AG04449 (cell line): ENCODE results near the gene ALG1.
A peak's percentile ranks its signal among the peaks of the same experiment; 100 is the strongest.

Experiments used
- CTCF ChIA-PET: fragments of 350-600 bp; formaldehyde crosslinking; extraction: SDS; loops from one replicate; lab custom pipeline; 2021; ENCODE audit warnings: antibody characterized with exemption; lab: Yijun Ruan, JAX
- POLR2A ChIA-PET: fragments of 400-600, 350-600 bp; formaldehyde crosslinking; extraction: SDS; loops from one replicate; lab custom pipeline; 2020; ENCODE audit warnings: antibody characterized with exemption, inconsistent platforms; lab: Yijun Ruan, JAX
- DNase-seq: peaks from one replicate; pipeline ENCODE4 v3.0.0-alpha.2; 2010; ENCODE audit warnings: low read depth, low spot score
- H3K4me3 ChIP-seq: 2 replicates; pipeline ENCODE4 v1.5.1; 2011; ENCODE audit warnings: low read depth, mild to moderate bottlenecking, control low read depth, low read length
- TF ChIP-seq, protein P1 (sequence below): IDR thresholded peaks from one replicate; pipeline ENCODE4 v1.5.1; 2011; ENCODE audit warnings: mild to moderate bottlenecking, moderate library complexity, low read length, control low read depth, inconsistent platforms; ENCODE audit not compliant: insufficient read depth; ENCODE audit errors: missing control alignments

Gene ALG1, protein sequence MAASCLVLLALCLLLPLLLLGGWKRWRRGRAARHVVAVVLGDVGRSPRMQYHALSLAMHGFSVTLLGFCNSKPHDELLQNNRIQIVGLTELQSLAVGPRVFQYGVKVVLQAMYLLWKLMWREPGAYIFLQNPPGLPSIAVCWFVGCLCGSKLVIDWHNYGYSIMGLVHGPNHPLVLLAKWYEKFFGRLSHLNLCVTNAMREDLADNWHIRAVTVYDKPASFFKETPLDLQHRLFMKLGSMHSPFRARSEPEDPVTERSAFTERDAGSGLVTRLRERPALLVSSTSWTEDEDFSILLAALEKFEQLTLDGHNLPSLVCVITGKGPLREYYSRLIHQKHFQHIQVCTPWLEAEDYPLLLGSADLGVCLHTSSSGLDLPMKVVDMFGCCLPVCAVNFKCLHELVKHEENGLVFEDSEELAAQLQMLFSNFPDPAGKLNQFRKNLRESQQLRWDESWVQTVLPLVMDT

DNA sequence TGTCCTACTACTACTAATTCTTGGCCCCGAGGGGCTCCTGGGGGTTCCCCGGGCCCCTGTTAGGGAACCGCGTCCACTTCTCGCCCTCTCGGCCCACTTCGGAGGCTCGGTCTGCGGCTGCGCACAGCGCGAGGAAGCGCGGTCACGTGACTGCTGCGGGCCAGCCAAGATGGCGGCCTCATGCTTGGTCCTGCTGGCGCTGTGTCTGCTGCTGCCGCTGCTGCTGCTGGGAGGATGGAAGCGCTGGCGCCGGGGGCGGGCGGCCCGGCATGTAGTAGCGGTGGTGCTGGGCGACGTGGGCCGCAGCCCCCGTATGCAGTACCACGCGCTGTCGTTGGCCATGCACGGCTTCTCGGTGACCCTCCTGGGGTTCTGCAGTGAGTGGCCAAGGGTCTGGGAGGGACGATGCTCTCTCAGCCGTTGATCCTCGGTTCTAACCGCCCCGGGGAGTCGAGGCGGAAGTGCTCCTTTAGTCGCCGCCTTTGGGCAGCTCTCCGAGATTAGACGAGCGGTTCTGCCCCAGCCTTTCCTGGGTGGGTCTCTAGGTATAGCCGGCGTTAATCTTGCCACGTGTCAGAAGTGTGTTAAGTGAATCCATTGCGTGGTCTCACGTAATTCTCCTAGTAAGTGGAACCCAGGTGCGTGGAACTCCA, at the start of gene ALG1:
ALG1 (plus strand) TSS at position 163 of the 653 bp plus-strand sequence; CDS start at position 170, 7 bp downstream.
- TF ChIP-seq, protein P1, sequence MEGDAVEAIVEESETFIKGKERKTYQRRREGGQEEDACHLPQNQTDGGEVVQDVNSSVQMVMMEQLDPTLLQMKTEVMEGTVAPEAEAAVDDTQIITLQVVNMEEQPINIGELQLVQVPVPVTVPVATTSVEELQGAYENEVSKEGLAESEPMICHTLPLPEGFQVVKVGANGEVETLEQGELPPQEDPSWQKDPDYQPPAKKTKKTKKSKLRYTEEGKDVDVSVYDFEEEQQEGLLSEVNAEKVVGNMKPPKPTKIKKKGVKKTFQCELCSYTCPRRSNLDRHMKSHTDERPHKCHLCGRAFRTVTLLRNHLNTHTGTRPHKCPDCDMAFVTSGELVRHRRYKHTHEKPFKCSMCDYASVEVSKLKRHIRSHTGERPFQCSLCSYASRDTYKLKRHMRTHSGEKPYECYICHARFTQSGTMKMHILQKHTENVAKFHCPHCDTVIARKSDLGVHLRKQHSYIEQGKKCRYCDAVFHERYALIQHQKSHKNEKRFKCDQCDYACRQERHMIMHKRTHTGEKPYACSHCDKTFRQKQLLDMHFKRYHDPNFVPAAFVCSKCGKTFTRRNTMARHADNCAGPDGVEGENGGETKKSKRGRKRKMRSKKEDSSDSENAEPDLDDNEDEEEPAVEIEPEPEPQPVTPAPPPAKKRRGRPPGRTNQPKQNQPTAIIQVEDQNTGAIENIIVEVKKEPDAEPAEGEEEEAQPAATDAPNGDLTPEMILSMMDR: no peak
- DNase-seq: no peak
- H3K4me3 ChIP-seq: peak within 1 kb of the TSS; percentile 81
- ChIA-PET CTCF (interaction anchor here (0.7 to 1.4 kb wide), 3 partner anchors 14 to 21 kb away, joined by 3 to 5 read pairs (median 4); no protein-coding TSS in a partner anchor), POLR2A (interaction anchor here (0.7 to 0.8 kb wide), 3 partner anchors 68 to 1209 kb away, joined by 3 read pairs; partner anchors contain the start of genes ANKS3 and DNAAF8)

DNA sequence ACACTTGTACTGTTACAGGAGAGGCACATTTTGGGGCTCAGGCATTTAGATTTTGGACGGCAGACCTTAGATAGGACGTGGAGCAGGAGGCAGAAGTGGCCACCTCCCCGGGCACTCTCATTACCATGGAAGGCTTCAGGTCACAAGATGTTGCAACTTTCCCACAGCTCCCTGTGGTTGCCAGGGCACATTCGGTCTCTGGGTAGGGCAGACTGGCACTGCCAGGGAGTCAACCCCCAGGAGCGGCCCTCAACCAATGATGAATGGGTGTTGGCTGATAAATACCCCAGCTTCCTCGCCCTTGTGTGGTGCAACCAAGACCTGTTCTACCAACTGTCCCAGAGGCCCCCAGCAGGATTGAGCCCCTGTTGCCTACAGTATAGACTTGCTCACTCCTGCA, 49.1 kb upstream of the ALG1 start:
- POLR2A ChIA-PET: interaction anchor here (0.6 kb wide), 1 partner anchor 373 kb away, joined by 4 read pairs; no protein-coding TSS in a partner anchor
- TF ChIP-seq, protein P1: no peak
- H3K4me3 ChIP-seq: no peak overlapping the region
- CTCF ChIA-PET: no interaction called here
- no peak for DNase-seq

DNA sequence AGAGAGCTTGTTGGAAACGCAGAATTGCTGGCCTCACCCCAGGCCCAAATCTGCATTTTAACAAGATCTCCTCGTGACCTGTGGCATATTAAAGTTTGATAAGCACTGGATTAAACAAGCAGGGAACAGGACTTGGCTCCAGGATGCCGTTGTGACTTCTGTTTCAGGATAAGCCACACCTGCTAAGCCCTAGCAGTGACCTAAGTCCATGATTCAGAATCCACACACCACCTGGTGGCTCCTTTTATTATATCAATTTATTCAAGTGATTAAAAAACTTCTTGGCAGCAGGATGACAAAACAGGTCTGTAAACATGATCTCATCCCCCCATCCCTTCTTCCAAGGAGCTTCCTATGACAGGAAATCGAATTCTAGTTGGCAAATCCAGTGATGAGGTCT, 47.0 kb upstream of the ALG1 start:
- H3K4me3 ChIP-seq: no peak overlapping the region
- TF ChIP-seq, protein P1: no peak
- CTCF ChIA-PET: interaction anchor here (1.2 to 1.9 kb wide), 3 partner anchors 12 to 59 kb away, joined by 3 to 5 read pairs (median 4); no protein-coding TSS in a partner anchor
- POLR2A ChIA-PET: no interaction called here
- no peak for DNase-seq

DNA sequence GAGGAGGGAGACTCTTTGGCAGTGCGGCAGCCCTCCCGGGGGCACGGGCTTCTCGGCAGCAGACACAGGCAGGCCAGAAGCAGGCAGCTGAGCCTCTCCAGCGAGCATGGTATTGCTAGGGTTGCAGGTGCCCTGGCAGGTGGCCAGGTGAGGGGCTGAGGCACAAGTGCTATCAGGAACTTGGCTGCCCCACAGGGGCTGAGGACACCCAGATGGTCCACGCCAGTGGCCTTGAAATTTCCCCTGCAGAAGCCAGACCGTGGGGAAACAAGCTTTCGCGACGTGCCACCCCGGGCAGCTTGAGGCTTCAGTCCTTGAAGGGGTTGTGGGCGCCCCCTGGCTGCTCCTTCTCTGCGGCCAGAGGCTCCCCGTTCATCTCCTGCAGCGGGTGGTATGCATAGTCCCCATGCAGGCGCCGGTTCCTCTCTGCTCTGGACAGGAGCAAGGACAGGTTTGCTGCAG, 46.4 kb upstream of the ALG1 start:
- TF ChIP-seq, protein P1: peak; percentile 38
- ChIA-PET POLR2A (no interaction called here), CTCF (interaction anchor here (1.2 to 1.9 kb wide), 3 partner anchors 11 to 60 kb away, joined by 3 to 5 read pairs (median 4); no protein-coding TSS in a partner anchor)
- no peak overlapping the region for H3K4me3 ChIP-seq
- no peak for DNase-seq

DNA sequence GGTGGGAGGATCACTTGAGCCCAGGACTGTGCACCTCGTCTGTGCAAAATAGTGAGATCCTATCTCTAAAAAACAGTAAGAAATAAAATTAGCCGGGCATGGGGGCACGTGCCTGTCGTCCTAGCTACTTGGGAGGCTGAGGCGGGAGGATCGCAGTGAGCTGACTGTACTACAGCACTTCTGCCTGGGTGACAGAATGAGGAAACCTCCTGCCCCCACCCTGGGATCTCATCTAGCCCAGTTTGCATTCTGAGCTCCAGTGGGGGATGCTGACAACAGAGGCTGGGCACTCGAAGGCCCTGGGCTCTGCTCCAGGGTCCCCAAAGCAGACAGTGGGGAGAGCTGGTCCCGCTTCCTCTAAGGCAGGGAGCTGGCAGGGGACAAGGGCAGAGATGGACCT, 45.0 kb upstream of the ALG1 start:
- POLR2A ChIA-PET: no interaction called here
- CTCF ChIA-PET: no interaction called here
- no peak overlapping the region for H3K4me3 ChIP-seq
- TF ChIP-seq, protein P1: no peak
- DNase-seq: no peak

DNA sequence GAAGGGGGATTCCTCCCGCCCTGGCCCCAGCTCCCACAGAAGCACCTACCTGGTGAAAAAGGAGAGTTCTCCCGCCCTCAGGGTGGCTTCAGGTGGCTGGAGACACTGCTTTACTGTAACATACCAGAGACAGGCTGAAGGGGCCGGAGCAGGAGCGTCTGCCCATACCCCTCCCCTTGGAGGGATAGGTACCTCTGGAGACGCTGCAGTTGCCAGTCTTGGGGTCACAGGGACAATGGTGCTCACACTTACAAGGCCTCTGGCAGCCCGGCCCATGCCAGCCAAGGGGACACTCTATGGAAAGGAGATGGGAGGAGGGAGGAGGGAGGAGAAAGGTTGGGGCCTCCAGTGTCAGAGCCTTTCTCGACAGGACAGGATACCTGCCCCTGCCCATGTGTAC, 44.6 kb upstream of the ALG1 start:
- CTCF ChIA-PET: no interaction called here
- no peak for DNase-seq
- no peak overlapping the region for H3K4me3 ChIP-seq
- POLR2A ChIA-PET: no interaction called here
- TF ChIP-seq, protein P1: no peak
